SK-N-SH treated with all-trans-retinoic acid at 6 μM for 48 hours (cell line): ENCODE data around the gene CHSY1.

Source experiments
- ATAC-seq: fragments of 200-7000 bp; cut with Tn5 transposase; 3 replicates; pipeline ENCODE4 v1.9.1; 2020; ENCODE audit warnings: mild to moderate bottlenecking, moderate library complexity
- ARNTL ChIP-seq: fragments of 450-650 bp; formaldehyde crosslinking; IDR thresholded peaks from 2 replicates; pipeline ENCODE4 v1.5.0; 2020; ENCODE audit warnings: low read depth, mild to moderate bottlenecking, moderate library complexity, borderline replicate concordance
- BACH2 ChIP-seq: fragments of 250-450 bp; sonication (Bioruptor Pico); IDR thresholded peaks from 2 replicates; pipeline ENCODE4 v1.9.0; 2021; ENCODE audit warnings: mild to moderate bottlenecking, borderline replicate concordance
- CSDC2 ChIP-seq: fragments of 250-450 bp; sonication (Bioruptor Pico); IDR thresholded peaks from 2 replicates; pipeline ENCODE4 v1.5.0; 2020; ENCODE audit warnings: mild to moderate bottlenecking, moderate library complexity
- ESRRG ChIP-seq: fragments of 250-450 bp; sonication (Bioruptor Pico); IDR thresholded peaks from 2 replicates; pipeline ENCODE4 v1.6.1; 2021; ENCODE audit warnings: mild to moderate bottlenecking
- OSR1 ChIP-seq: fragments of 250-450 bp; sonication (Bioruptor Pico); IDR thresholded peaks from 2 replicates; pipeline ENCODE4 v1.8.0; 2022; ENCODE audit warnings: moderate library complexity, mild to moderate bottlenecking, inconsistent platforms
- PPARA ChIP-seq: fragments of 250-450 bp; sonication (Bioruptor Pico); IDR thresholded peaks from 2 replicates; pipeline ENCODE4 v1.5.0; 2020; ENCODE audit warnings: mild to moderate bottlenecking, borderline replicate concordance
- RARB ChIP-seq: fragments of 250-450 bp; sonication (Bioruptor Pico); IDR thresholded peaks from 2 replicates; pipeline ENCODE4 v1.8.0; 2021; ENCODE audit warnings: mild to moderate bottlenecking, moderate library complexity
- SNAI2 ChIP-seq: fragments of 250-450 bp; sonication (Bioruptor Pico); IDR thresholded peaks from 2 replicates; pipeline ENCODE4 v1.5.0; 2020; ENCODE audit warnings: mild to moderate bottlenecking, moderate library complexity
- TCF4 ChIP-seq: fragments of 250-450 bp; sonication (Bioruptor Pico); IDR thresholded peaks from 2 replicates; pipeline ENCODE4 v1.8.0; 2021; ENCODE audit warnings: mild to moderate bottlenecking, moderate library complexity, borderline replicate concordance
- TOX ChIP-seq: fragments of 250-450 bp; sonication (Bioruptor Pico); IDR thresholded peaks from 2 replicates; pipeline ENCODE4 v1.8.0; 2021; ENCODE audit warnings: mild to moderate bottlenecking, moderate library complexity, borderline replicate concordance
- ZC3H10 ChIP-seq: fragments of 250-450 bp; sonication (Bioruptor Pico); IDR thresholded peaks from 2 replicates; pipeline ENCODE4 v1.5.1; 2021; ENCODE audit warnings: mild to moderate bottlenecking, moderate library complexity
- ZNF70 ChIP-seq: fragments of 450-650 bp; formaldehyde crosslinking; IDR thresholded peaks from 2 replicates; pipeline ENCODE4 v1.5.0; 2020; ENCODE audit warnings: mild to moderate bottlenecking, moderate library complexity
- TF ChIP-seq, protein P1 (sequence below): fragments of 250-450 bp; sonication (Bioruptor Pico); IDR thresholded peaks from 2 replicates; pipeline ENCODE4 v1.5.1; 2020; ENCODE audit warnings: low read depth, mild to moderate bottlenecking, moderate library complexity
- TF ChIP-seq, protein P2 (sequence below): fragments of 250-450 bp; sonication (Bioruptor Pico); IDR thresholded peaks from 2 replicates; pipeline ENCODE4 v1.8.0; 2021; ENCODE audit warnings: low read depth, mild to moderate bottlenecking, moderate library complexity, borderline replicate concordance
- TF ChIP-seq, protein P3 (sequence below): fragments of 250-450 bp; sonication (Bioruptor Pico); IDR thresholded peaks from 2 replicates; pipeline ENCODE4 v1.5.1; 2021; ENCODE audit warnings: mild to moderate bottlenecking, moderate library complexity
- TF ChIP-seq, protein P4 (sequence below): fragments of 250-450 bp; sonication (Bioruptor Pico); IDR thresholded peaks from 2 replicates; pipeline ENCODE4 v1.8.0; 2020; ENCODE audit warnings: mild to moderate bottlenecking, moderate library complexity, borderline replicate concordance
- TF ChIP-seq, protein P5 (sequence below): fragments of 250-450 bp; sonication (Bioruptor Pico); IDR thresholded peaks from 2 replicates; pipeline ENCODE4 v1.5.0; 2020; ENCODE audit warnings: mild to moderate bottlenecking, moderate library complexity

CHSY1 gene

DNA sequence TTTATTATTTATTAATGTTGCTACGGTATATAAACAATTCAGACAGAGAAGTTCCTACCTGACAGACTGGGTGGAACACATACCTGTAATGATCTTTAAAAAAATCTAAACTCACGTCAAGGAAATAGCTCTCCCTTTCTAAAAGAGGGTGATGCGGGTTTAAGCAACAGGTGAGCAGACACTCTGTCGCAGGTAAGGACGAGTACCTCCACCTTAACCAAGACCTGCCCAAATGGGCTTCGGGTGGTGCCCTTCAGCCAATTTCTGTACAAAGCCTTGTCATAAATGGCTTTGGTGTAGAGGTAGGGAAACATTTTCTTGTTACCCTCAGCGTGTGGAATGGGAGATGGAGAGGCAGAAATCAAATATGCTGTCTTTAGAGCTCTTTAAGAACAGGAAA lies 67.0 kb downstream of the CHSY1 start:
- TF ChIP-seq PPARA (CRISPR knock-in tag) (no peak), ARNTL (CRISPR knock-in tag) (no peak), BACH2 (CRISPR knock-in tag) (no peak), ZNF70 (CRISPR knock-in tag) (no peak), TCF4 (CRISPR knock-in tag) (no peak), RARB (CRISPR knock-in tag) (no peak)
- TF ChIP-seq, protein P1, sequence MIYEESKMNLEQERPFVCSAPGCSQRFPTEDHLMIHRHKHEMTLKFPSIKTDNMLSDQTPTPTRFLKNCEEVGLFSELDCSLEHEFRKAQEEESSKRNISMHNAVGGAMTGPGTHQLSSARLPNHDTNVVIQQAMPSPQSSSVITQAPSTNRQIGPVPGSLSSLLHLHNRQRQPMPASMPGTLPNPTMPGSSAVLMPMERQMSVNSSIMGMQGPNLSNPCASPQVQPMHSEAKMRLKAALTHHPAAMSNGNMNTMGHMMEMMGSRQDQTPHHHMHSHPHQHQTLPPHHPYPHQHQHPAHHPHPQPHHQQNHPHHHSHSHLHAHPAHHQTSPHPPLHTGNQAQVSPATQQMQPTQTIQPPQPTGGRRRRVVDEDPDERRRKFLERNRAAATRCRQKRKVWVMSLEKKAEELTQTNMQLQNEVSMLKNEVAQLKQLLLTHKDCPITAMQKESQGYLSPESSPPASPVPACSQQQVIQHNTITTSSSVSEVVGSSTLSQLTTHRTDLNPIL (CRISPR knock-in tag): no peak
- TF ChIP-seq, protein P2, sequence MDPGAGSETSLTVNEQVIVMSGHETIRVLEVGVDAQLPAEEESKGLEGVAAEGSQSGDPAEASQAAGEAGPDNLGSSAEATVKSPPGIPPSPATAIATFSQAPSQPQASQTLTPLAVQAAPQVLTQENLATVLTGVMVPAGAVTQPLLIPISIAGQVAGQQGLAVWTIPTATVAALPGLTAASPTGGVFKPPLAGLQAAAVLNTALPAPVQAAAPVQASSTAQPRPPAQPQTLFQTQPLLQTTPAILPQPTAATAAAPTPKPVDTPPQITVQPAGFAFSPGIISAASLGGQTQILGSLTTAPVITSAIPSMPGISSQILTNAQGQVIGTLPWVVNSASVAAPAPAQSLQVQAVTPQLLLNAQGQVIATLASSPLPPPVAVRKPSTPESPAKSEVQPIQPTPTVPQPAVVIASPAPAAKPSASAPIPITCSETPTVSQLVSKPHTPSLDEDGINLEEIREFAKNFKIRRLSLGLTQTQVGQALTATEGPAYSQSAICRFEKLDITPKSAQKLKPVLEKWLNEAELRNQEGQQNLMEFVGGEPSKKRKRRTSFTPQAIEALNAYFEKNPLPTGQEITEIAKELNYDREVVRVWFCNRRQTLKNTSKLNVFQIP (CRISPR knock-in tag): no peak
- TF ChIP-seq, protein P3, sequence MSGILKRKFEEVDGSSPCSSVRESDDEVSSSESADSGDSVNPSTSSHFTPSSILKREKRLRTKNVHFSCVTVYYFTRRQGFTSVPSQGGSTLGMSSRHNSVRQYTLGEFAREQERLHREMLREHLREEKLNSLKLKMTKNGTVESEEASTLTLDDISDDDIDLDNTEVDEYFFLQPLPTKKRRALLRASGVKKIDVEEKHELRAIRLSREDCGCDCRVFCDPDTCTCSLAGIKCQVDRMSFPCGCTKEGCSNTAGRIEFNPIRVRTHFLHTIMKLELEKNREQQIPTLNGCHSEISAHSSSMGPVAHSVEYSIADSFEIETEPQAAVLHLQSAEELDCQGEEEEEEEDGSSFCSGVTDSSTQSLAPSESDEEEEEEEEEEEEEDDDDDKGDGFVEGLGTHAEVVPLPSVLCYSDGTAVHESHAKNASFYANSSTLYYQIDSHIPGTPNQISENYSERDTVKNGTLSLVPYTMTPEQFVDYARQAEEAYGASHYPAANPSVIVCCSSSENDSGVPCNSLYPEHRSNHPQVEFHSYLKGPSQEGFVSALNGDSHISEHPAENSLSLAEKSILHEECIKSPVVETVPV (CRISPR knock-in tag): no peak
- no peak for ATAC-seq

DNA sequence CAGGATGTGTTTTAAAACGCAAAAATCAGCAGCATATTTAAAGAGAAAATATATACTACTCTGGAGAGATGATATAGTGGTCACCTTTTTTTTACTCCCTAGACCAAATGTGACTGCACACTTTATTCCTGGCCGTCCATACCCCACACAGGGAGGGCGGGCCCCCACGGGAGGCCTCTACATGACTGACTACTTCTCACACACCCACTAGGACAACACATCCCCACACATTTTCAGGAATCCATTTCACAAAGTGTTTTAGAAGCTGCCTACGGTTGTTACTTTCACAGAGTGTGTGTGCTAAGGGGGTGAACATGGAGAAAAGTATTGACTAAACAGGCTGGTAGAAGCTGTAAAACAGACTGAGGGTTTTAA lies 67.9 kb downstream of the CHSY1 start:
- no peak for ATAC-seq
- no peak for TF ChIP-seq CSDC2 (CRISPR knock-in tag)
- TF ChIP-seq, protein P3 (CRISPR knock-in tag): no peak
- no peak for TF ChIP-seq OSR1
- no peak for TF ChIP-seq ESRRG (CRISPR knock-in tag)
- no peak for TF ChIP-seq SNAI2
- TF ChIP-seq, all 23 proteins: peak for 0

DNA sequence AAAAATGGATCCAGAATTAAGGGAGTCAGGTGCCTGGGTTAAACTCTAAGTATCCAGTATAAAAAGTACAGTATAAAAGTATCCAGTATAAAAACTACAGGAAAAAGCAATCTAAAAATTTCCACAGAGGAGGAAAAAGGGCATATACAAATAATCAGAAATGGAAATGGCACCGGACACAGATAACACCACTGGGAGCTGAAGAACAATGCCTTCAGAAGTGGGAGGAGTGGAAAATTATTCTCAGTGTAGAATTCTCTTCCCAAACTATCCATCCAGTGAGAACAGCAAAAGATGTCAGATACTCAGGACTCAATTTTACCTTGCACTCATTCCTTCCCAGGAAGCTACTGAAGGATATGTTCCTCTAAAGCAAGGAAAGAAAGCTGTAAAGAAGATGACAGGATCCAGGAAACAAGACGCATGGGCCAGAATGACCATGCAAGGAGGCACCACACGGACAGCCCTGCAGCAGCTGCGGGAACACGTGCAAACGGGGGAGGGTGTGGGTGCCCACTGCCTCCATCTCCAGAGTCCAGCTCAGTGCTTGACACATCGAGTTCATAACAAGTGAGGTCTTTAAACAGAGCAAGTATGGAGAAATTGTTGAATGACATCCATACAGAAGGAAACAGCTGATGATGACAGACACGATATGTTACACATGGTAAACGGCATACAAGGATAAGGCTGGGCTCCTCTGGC lies 68.5 kb downstream of the CHSY1 start:
- no peak for ATAC-seq
- TF ChIP-seq ZC3H10 (no peak), BACH2 (CRISPR knock-in tag) (no peak), RARB (CRISPR knock-in tag) (no peak), TOX (CRISPR knock-in tag) (no peak), SNAI2 (no peak), ESRRG (CRISPR knock-in tag) (no peak), CSDC2 (CRISPR knock-in tag) (no peak)
- TF ChIP-seq, protein P4, sequence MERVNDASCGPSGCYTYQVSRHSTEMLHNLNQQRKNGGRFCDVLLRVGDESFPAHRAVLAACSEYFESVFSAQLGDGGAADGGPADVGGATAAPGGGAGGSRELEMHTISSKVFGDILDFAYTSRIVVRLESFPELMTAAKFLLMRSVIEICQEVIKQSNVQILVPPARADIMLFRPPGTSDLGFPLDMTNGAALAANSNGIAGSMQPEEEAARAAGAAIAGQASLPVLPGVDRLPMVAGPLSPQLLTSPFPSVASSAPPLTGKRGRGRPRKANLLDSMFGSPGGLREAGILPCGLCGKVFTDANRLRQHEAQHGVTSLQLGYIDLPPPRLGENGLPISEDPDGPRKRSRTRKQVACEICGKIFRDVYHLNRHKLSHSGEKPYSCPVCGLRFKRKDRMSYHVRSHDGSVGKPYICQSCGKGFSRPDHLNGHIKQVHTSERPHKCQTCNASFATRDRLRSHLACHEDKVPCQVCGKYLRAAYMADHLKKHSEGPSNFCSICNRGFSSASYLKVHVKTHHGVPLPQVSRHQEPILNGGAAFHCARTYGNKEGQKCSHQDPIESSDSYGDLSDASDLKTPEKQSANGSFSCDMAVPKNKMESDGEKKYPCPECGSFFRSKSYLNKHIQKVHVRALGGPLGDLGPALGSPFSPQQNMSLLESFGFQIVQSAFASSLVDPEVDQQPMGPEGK (CRISPR knock-in tag): no peak
- TF ChIP-seq, protein P5, sequence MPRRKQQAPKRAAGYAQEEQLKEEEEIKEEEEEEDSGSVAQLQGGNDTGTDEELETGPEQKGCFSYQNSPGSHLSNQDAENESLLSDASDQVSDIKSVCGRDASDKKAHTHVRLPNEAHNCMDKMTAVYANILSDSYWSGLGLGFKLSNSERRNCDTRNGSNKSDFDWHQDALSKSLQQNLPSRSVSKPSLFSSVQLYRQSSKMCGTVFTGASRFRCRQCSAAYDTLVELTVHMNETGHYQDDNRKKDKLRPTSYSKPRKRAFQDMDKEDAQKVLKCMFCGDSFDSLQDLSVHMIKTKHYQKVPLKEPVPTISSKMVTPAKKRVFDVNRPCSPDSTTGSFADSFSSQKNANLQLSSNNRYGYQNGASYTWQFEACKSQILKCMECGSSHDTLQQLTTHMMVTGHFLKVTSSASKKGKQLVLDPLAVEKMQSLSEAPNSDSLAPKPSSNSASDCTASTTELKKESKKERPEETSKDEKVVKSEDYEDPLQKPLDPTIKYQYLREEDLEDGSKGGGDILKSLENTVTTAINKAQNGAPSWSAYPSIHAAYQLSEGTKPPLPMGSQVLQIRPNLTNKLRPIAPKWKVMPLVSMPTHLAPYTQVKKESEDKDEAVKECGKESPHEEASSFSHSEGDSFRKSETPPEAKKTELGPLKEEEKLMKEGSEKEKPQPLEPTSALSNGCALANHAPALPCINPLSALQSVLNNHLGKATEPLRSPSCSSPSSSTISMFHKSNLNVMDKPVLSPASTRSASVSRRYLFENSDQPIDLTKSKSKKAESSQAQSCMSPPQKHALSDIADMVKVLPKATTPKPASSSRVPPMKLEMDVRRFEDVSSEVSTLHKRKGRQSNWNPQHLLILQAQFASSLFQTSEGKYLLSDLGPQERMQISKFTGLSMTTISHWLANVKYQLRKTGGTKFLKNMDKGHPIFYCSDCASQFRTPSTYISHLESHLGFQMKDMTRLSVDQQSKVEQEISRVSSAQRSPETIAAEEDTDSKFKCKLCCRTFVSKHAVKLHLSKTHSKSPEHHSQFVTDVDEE (CRISPR knock-in tag): no peak
